Stimulated activated naive CD8-positive, alpha-beta T cell treated with anti-CD3 and anti-CD28 coated beads, Interleukin-15, Interleukin-2, amounts not matched to agents 100 U/mL and 50 U/mL, for 24 hours (primary cell): Measurements from ENCODE around the gene HAPLN3.

Source experiments
- ATAC-seq: fragments of 150-1000 bp; cut with Tn5 transposase; one replicate; pipeline ENCODE4 v1.10.0; 2021
- DNase-seq: peaks from one replicate; pipeline ENCODE4 v3.0.0; 2021

Gene HAPLN3

GRCh38 chr15:88911766-88912118, 16.4 kb upstream of the HAPLN3 start:
- DNase-seq (no peak), ATAC-seq (no peak)

- ATAC-seq = no peak
- no peak for DNase-seq
These were observed 14.8 kb upstream of the HAPLN3 start for GRCh38 chr15:88909956-88910831.

- ATAC-seq (no peak), DNase-seq (no peak)
These were observed 13.6 kb upstream of the HAPLN3 start for GRCh38 chr15:88908697-88909621.

GRCh38 chr15:88908123-88908522, 12.8 kb upstream of the HAPLN3 start:
- DNase-seq (no peak), ATAC-seq (no peak)

GRCh38 chr15:88907111-88907510, 11.8 kb upstream of the HAPLN3 start:
- no peak for ATAC-seq
- no peak for DNase-seq

GRCh38 chr15:88906551-88906950, 11.2 kb upstream of the HAPLN3 start:
- no peak for DNase-seq
- no peak for ATAC-seq

- no peak for ATAC-seq
- DNase-seq = no peak
These were observed 10.8 kb upstream of the HAPLN3 start for GRCh38 chr15:88906130-88906529.

GRCh38 chr15:88905576-88905975, 10.2 kb upstream of the HAPLN3 start:
- no peak for DNase-seq

GRCh38 chr15:88904624-88905327, 9.4 kb upstream of the HAPLN3 start:
- ATAC-seq = peak; percentile 87
- peak; percentile 90 for DNase-seq

More at GRCh38 chr15:88905576-88905975, 10.2 kb upstream of the HAPLN3 start:
- no peak for ATAC-seq

GRCh38 chr15:88904257-88904623, 8.9 kb upstream of the HAPLN3 start:
- DNase-seq = no peak
- no peak for ATAC-seq

GRCh38 chr15:88902846-88903245, 7.5 kb upstream of the HAPLN3 start:
- no peak for ATAC-seq
- DNase-seq = no peak

- no peak for ATAC-seq
- DNase-seq = no peak
These were observed 7.0 kb upstream of the HAPLN3 start for GRCh38 chr15:88902221-88902835.

GRCh38 chr15:88901508-88902220, 6.3 kb upstream of the HAPLN3 start:
- DNase-seq (no peak), ATAC-seq (no peak)

GRCh38 chr15:88900982-88901418, 5.7 kb upstream of the HAPLN3 start:
- DNase-seq = no peak
- no peak for ATAC-seq

- DNase-seq (no peak), ATAC-seq (no peak)
These were observed 5.1 kb upstream of the HAPLN3 start for GRCh38 chr15:88900309-88900981.

GRCh38 chr15:88899251-88899650, 3.9 kb upstream of the HAPLN3 start:
- ATAC-seq = no peak
- no peak for DNase-seq

- ATAC-seq (no peak), DNase-seq (no peak)
These were observed 3.4 kb upstream of the HAPLN3 start for GRCh38 chr15:88898736-88899135.

- DNase-seq (peak; percentile 84), ATAC-seq (peak; percentile 88)
These were observed 2.3 kb upstream of the HAPLN3 start for GRCh38 chr15:88897456-88898194.

- no peak for DNase-seq
- ATAC-seq = peak; percentile 12
These were observed 1.8 kb upstream of the HAPLN3 start for GRCh38 chr15:88897142-88897455.

- no peak for DNase-seq
- no peak for ATAC-seq
These were observed 1.1 kb upstream of the HAPLN3 start for GRCh38 chr15:88896333-88897033.
